Cardiac septum (tissue), 1 donor: ENCODE data around the gene TRHDE. TPM values are rescaled to one million over a fixed set of nuclear protein-coding genes. Genes with fewer than 3 reads are reported as not detected.

ENCODE experiments used
- DNase-seq: peaks from one replicate; pipeline ENCODE4 v3.0.0-alpha.2; 2020; ENCODE audit warnings: low spot score
- intact Hi-C: fragments of 100-400 bp; cut with DNase I; formaldehyde crosslinking; loops from one replicate; pipeline ENCODE4 v1.14.0; 2022
- long read RNA-seq: library from polyadenylated mRNA; unstranded; transcript quantifications from one replicate; pipeline ENCODE4 v2.0.0, GENCODE V29; 2021
- total RNA-seq: library from RNA; stranded (reverse); fragmentation: NEBNext Ultra II Directional; extraction: Animal tissue kit (Norgen Biotek cat#: 25700); gene quantifications from one replicate; pipeline ENCODE4 v1.2.1, GENCODE V29; 2021
- donor health status: DM: no; HTN: no; CAD: no.

The TRHDE gene, protein sequence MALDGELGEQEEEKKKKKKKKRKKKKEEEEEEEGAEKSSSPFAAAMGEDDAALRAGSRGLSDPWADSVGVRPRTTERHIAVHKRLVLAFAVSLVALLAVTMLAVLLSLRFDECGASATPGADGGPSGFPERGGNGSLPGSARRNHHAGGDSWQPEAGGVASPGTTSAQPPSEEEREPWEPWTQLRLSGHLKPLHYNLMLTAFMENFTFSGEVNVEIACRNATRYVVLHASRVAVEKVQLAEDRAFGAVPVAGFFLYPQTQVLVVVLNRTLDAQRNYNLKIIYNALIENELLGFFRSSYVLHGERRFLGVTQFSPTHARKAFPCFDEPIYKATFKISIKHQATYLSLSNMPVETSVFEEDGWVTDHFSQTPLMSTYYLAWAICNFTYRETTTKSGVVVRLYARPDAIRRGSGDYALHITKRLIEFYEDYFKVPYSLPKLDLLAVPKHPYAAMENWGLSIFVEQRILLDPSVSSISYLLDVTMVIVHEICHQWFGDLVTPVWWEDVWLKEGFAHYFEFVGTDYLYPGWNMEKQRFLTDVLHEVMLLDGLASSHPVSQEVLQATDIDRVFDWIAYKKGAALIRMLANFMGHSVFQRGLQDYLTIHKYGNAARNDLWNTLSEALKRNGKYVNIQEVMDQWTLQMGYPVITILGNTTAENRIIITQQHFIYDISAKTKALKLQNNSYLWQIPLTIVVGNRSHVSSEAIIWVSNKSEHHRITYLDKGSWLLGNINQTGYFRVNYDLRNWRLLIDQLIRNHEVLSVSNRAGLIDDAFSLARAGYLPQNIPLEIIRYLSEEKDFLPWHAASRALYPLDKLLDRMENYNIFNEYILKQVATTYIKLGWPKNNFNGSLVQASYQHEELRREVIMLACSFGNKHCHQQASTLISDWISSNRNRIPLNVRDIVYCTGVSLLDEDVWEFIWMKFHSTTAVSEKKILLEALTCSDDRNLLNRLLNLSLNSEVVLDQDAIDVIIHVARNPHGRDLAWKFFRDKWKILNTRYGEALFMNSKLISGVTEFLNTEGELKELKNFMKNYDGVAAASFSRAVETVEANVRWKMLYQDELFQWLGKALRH
- total RNA-seq: 0.30 TPM
- long read RNA-seq: 0 reads

DNA sequence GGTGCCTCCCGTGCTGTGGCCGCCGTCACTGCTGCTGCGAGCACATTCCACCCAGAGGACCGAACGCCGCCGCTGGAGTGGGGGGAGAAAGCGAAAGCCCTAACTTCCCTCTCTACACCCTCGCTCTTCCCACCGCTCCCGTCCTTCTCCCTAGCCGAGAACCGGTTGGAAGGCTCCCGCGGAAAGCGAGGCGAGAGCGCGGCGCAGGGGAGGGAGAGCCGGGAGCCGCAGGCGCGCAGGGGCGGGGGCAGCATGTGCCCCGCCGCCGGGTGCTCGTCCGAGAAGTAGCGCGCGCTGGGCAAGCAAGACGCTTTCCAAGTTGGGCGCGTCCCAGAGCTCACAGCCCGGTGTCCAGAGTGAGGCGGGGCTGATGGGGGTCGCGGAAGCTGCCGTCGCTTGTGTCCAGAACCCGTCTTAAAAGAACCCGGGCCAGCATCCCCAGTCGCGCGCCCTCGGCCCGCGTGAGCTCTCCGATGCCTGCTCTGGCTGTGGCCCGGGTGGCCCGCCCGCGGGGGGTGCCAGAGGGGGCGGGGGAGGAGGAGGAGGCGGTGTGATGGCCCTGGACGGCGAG, at the start of gene TRHDE:
Gene TRHDE (plus strand): TSS at position 280 of the 571 bp plus-strand sequence. CDS start 274 bp downstream, at position 554.
- DNase-seq: peak; percentile 74
- intact Hi-C loops: no loop called here

DNA sequence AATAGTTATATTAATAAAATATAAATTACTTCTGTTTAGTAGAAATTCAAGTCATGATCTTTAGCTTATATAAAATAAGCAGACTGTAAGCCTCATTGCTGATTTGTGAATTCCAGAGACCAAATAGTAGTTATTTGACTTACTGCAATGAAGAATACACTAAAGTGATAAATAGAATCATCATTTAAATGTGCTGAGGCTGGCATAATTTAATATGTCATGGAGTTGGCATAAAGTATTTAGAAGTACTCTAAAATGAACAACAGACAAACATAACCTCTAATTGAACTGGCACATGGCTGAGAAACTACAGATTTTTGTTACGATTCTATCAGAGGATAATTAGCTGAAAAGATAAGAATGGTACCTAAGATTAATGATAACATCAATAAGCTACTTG, 45.7 kb upstream of the TRHDE start:
- DNase-seq: no peak
- intact Hi-C loops: no loop called here

DNA sequence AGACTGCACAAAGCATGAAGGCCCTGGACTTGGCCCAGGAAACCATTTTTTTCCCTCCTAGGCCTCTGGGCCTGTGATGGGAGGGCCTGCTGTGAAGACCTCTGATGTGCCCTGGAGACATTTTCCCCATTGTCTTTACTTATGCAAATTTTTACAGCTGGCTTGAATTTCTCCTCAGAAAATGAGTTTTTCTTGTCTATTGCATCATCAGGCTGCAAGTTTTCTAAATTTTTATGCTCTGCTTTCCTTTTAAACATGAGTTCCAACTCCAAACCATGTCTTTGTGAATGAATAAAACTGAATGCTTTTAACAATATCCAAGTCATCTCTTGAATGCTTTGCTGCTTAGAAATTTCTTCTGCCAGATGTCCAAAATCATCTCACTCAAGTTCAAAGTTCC, 43.7 kb upstream of the TRHDE start:
- intact Hi-C loops: no loop called here
- DNase-seq: no peak

DNA sequence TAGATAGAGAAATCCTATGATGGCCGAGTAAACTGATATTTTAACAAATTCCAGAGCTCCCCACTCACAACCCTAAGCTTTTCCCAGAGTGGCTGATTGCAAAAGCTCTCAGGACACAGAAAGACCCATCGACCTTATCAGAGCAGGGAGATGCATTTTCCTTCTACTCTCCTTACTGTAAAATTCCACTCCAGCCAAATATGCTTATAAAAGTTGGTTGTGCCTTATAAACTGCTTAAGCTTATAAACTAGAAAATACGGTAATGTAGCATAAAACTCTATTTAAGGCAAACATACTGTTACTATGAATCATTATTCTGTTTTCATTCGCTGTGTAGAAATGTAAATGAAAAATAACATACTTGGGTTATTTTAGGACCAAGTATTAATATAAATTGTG, 41.6 kb upstream of the TRHDE start:
- no peak for DNase-seq
- intact Hi-C loops: no loop called here

DNA sequence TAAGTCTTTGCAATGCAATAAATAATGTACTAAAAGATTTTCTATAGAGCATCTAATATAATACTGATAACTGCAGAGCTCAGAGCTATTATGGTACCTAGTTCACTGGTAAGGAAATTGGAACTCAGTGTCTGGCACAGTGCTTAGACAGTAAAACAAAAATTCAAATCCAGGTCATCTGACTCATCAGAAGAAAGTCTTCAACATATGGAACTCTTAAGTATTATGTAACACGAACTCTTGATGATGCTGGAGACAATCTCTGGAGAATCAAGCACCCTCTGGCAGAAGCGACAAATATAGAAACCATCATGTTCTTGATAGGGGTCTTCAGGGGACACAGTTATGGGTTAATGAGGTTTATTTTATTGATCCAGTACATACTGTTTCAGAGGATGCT, 37.3 kb upstream of the TRHDE start:
- intact Hi-C loops: no loop called here
- no peak for DNase-seq

DNA sequence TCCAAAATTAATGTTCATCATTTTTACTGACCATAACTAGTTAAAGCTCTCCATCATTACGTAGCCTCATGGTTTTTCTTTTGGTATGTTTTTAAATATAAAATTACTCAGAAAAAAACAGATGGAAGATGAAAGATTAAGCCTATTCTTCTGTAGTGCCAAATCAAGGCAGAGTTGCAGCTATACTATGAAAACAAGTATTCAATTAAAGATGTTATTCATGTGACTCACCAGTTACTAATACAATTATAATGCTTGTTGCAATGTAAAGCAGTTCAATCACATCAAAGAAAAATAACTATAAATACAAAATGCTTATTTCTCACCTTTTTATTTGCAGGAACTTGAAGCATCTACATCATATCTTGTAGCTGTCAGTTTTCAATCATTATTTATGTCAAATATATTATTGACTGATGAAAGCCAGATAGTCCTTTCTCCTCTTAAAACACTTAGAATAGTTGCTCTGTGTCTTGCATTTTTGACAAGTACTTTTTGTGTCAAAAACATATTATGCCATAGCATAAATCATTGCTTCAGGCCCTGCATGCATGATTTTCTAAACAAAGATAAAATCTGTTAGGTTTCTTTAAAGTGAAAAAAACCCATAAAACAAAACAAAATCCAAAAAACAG, 36.0 kb upstream of the TRHDE start:
- DNase-seq: no peak
- intact Hi-C loops: no loop called here

DNA sequence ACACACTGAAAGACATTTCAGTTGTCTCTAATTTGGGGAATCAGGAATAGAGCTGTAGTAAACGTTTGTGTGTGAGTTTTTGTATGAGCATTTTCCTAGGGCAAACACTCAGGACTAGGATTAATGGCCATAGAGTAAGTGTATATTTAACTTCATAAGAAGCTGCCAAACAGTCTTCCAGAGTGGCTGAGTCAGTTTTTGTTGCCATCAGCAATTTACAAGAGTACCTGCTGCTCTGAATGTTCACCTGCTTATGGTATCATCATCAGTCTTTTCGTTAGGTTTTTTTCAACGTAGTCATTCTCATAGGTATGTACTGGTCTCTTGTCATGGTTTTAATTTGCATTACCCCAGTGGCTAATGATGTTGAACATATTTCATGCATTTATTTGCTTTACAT, 30.6 kb upstream of the TRHDE start:
- intact Hi-C loops: no loop called here
- no peak for DNase-seq

DNA sequence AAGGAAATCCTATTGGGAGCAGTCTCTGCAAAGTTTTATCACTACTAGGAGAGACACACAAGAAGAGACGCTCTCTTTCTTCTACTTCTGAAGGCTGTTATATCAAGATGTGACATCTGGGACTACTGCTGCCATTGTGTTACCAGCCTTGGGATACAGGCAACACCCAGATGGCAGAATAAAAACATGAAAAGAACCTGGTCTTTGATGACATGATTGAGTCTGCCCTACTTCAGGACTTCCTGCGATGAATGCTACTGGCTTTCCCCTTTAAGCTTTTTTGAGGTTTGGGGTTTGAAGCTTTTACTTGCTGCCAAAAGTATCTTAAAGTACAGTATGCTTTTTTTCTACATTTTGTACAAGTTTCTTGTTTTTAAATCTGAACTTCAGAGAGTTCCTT, 29.2 kb upstream of the TRHDE start:
- DNase-seq: no peak
- intact Hi-C loops: no loop called here

DNA sequence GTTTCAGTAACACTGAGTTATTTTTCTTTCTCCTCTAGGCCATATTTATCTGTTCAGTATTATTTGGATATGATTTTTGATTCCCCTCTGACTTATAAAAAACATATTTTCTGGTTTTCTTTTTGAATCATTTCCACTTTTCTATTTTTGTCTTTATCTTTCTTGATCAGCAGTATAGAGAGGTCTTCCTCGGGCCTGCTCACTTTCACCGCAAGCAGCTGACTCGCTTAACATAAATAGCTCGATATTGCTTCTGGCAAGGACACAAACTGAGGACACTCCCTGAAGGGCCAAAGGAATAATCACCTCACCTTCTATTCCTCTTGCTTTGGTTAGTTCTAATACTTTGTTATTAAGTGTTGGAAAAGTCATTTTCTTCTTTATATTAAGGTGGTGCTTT, 25.8 kb upstream of the TRHDE start:
- no peak for DNase-seq
- intact Hi-C loops: no loop called here

DNA sequence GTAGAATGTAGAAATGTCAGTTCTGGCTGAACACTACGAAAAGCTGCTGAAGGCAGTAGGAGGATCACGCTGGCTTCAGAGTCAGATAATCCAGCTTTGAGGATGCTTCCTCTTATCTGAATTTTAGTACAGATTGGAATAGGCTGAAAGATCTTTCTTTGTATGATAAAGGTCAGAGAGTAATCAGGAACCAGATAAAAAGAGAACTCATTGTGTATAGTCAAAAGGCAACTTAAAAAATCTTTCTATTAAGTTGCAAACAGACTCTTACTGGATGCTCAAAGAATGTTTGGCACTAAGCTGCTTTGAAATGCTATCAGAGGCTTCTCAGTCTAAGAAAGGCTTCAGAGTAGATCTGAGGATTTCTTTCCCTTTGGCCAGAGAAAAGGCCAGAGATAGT, 21.8 kb upstream of the TRHDE start:
- no peak for DNase-seq
- intact Hi-C loops: no loop called here

DNA sequence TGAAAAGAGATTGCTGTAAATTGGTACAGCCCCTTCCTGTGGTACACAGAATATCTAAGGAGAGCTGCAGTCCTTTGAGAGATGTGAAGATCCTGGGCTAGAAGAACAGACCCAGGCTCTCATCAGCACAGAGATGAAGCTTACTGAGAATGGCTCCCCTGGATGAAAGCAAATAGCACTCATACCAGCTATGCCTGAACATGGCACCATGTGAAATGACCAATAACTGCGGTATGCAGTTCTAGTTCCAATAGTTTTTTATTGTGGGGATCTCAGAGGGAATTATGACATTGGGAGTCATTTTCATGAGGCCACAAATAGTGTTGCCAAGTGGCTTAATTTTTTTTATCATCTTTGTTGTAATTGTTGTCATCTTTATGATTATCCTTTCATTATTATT, 15.4 kb upstream of the TRHDE start:
- intact Hi-C loops: no loop called here
- no peak for DNase-seq

DNA sequence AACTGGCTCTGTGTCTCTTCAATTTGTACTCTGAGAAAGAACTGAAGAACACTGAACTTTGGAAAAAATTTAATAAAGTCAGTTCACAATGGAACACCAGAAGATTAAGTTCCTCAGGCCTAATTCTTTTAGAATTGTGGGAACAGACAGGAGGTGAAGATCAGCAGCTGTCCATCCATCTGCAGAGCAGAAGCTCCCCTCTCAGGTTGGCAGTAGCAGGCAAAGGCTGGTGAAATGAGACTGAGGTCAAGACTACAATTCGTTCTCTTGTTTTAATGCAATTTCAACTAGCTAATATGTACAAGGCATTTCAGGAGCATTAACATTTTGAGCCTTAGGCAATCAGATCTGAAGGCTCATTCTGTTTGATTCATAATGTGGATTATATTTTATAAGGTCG, 10.3 kb upstream of the TRHDE start:
- no peak for DNase-seq
- intact Hi-C loops: no loop called here

DNA sequence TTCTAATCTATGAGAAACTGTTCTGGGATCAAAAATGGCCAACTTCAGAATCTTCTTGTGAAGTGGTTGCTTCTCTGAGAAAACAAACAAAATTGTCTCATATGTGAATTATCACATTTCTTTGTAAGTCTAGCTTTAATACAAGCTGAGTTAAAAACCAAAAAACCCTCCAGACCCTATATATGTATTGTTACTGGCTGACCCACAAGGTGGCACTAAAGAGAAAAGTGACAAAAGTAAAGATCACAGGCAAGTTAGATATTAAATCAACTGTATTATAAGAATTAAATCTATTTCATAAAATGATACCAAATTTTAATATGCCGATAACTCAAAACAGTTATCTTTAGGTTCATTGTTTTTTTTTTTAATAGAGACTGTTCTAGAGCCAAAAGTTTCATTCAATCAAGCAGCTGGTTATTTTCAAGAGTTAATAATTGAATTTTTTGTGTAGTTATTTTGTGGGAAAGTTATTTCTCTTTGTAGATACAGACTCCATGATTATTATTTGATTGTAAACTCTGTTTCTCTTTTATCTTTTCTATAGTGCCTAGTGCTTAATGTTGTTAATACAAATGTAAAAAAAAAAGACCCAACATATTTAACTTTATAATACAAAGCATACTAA, 7.5 kb upstream of the TRHDE start:
- DNase-seq: no peak
- intact Hi-C loops: no loop called here

DNA sequence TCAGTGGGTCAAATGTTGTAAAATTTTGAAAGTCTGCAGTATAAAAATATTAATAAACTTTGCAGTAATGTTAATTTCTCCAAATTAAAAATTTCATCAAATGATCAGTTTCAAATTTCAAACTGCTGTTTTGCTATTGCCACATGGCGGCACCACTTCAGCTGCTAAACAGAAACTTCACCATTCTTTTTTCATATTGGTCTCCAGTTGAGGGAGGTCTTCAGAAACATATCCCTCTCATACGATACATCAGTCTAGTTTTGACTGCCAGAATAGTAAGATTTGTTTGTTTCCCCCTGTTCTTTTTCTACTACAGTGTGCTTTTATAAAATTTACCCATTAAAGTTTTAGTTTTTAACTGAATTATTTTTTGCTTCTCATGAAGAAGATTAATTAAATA, 4.2 kb upstream of the TRHDE start:
- intact Hi-C loops: no loop called here
- DNase-seq: no peak

DNA sequence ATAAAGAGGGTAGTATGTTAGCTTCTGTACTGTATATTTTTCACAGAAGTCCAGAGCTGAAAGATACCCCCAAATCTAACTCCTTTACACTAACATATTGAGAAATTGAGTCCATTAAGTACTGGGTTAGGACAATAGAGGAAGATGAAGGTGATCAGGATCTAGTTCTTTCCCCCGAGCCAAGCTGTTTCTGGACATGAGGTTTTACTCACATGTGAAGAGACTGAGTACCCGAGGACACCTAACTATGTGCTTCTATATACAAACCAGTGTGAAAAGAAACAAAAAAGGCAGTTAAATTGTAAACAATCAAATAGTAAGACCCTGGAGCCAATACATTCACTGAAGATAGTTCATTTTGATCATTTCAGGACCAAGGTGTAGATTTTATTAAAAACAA, 3.8 kb upstream of the TRHDE start:
- intact Hi-C loops: no loop called here
- DNase-seq: no peak

DNA sequence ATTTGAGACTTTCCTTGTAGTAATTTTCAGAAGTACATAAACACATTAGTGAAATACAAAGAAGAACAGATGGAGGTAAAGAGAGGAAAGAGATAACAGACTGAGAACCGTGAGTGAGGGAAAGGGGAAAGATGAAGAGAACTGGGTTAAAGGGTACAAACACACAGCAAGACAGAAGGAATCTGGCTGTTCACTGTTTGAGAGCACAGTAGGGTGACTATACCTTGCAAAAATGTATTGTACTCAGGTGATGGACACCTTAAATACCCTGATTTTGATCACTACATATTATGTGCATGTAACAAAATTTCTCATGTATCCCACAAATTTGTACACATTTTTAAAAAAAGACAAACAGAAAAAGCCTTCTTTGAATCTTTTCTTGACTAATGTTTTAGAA, 2.7 kb upstream of the TRHDE start:
- intact Hi-C loops: no loop called here
- DNase-seq: no peak

DNA sequence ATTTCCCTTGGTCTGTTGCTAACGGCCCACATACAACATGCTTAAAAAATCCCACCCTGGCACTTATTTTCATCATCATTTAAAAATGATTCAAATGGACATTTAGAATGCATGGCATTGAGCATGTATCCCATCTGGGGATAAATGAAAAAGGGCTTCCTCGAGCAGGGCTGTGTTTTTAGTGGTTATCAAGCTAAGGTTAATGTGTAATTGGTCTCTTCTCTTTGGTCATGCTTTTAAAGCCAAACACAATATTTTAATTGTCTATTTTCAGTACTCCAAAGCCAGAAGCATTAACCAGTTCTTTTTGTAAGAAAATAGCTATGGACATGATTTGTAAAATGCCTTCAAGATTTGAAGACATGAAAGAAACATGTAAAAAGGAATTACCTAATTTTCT, 1.9 kb upstream of the TRHDE start:
- DNase-seq: no peak
- intact Hi-C loops: no loop called here

DNA sequence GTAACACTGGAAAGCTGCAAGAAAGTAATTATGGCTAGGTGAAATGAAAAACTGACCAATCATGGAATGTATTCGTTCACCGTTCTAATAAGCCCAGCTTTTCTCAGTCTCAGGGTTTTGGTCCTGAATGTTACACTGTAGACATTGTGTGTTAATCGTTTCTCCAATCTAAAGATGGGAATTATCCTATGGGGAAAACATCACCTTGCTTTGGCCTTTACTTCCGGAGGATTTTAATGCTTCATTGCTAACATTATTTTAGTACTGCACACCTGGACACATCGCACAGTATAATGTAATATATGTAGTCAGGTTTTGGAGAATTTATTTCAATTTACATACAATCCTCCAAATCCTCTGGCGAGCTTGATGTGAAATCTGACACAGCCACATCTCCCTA, 1.2 kb upstream of the TRHDE start:
- intact Hi-C loops: no loop called here
- DNase-seq: no peak

DNA sequence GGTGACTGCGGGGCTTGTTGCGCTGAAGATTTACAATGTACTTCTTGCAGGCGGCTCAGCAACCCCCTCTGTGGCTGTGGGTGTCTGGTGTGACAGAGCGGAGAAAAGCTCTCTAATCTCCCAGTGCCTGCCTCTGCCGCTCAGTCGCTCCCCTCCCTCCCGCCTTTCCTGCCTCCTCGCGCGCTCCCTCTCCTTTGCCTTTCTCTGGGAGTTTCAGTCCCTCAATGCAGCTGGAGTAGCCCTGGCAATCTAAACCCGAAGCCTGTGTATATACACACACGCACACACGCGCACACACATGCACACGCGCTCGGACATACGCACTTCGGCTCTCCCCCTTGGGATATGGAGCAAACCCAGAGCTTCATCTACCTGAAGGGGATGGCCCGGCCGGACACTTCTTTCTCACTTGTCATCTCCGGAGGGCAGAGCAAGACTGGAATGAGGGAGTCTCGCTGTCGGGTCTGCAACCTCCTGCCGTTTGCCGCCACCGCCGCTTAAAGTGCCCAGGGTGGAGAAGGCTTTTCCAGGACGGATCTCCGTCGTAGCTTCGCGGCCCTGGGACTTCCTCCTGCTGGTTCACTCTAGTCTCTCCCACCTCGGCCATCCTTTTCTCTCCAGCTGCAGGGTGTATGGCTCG, 599 bp upstream of the TRHDE start:
- intact Hi-C loops: no loop called here

More for the DNA sequence above, 599 bp upstream of the TRHDE start:
- peak; percentile 68 for DNase-seq
